SK-N-SH (cell line): ENCODE results near the gene SUPT20H.

Source experiments
- CHD2 ChIP-seq: fragments of 150-350 bp; IDR thresholded peaks from 2 replicates; pipeline ENCODE4 v1.6.1; 2018; ENCODE audit warnings: low read length; ENCODE audit not compliant: partially characterized antibody
- CTCF ChIP-seq: fragments of 200-600 bp; sonication (generic); IDR thresholded peaks from 2 replicates; pipeline ENCODE4 v1.6.1; 2017; ENCODE audit warnings: antibody characterized with exemption, mild to moderate bottlenecking, moderate library complexity
- EZH2phosphoT487 ChIP-seq: fragments of 200-600 bp; sonication (generic); IDR thresholded peaks from 2 replicates; pipeline ENCODE4 v1.6.1; 2017; ENCODE audit warnings: low read depth, mixed run types, mild to moderate bottlenecking, antibody characterized with exemption, moderate library complexity, borderline replicate concordance
- GATA2 ChIP-seq: sonication (generic); formaldehyde crosslinking; IDR thresholded peaks from 2 replicates; pipeline ENCODE4 v1.5.0; 2020; ENCODE audit warnings: mild to moderate bottlenecking, missing genetic modification reagents
- MEF2A ChIP-seq: IDR thresholded peaks from 2 replicates; pipeline ENCODE4 v1.4.0; 2012; ENCODE audit warnings: low read depth, borderline replicate concordance
- NFIC ChIP-seq: IDR thresholded peaks from 2 replicates; pipeline ENCODE4 v1.4.0; 2012; ENCODE audit warnings: borderline replicate concordance
- NRF1 ChIP-seq: IDR thresholded peaks from 2 replicates; pipeline ENCODE4 v1.6.1; 2012; ENCODE audit warnings: low read depth, mild to moderate bottlenecking, low read length
- PBX3 ChIP-seq: IDR thresholded peaks from 2 replicates; pipeline ENCODE4; 2012
- RCOR1 ChIP-seq: fragments of 150-350 bp; IDR thresholded peaks from 2 replicates; pipeline ENCODE4 v1.6.1; 2017; ENCODE audit warnings: antibody characterized with exemption, low read length
- TAF1 ChIP-seq: IDR thresholded peaks from 2 replicates; pipeline ENCODE4 v1.6.1; 2012; ENCODE audit warnings: low read depth, mild to moderate bottlenecking, low read length, moderate library complexity, borderline replicate concordance
- TEAD4 ChIP-seq: IDR thresholded peaks from 2 replicates; pipeline ENCODE4 v1.4.0; 2012; ENCODE audit warnings: mild to moderate bottlenecking, borderline replicate concordance; ENCODE audit not compliant: insufficient read depth
- USF1 ChIP-seq: IDR thresholded peaks from 2 replicates; pipeline ENCODE4 v1.4.0; 2012; ENCODE audit warnings: low read depth, borderline replicate concordance
- YY1 ChIP-seq: IDR thresholded peaks from 2 replicates; pipeline ENCODE4 v1.4.0; 2012; ENCODE audit warnings: low read depth, mild to moderate bottlenecking

- peak; percentile 69 for TF ChIP-seq CTCF
- no peak for TF ChIP-seq NRF1
- TF ChIP-seq RCOR1: no peak
- TF ChIP-seq EZH2phosphoT487: no peak
- TF ChIP-seq MEF2A: no peak
- no peak for TF ChIP-seq YY1
- TF ChIP-seq PBX3: no peak
- no peak for TF ChIP-seq GATA2
- no peak for TF ChIP-seq NFIC
- TF ChIP-seq TAF1: no peak
- TF ChIP-seq USF1: no peak
- no peak for TF ChIP-seq CHD2
- TF ChIP-seq TEAD4: no peak
These were observed 15.2 kb upstream of the SUPT20H start for GRCh38 chr13:37074703-37075102.
